Stimulated activated CD8-positive, alpha-beta memory T cell treated with anti-CD3 and anti-CD28 coated beads, Interleukin-4, amount 100 ng/mL, for 24 hours (primary cell): ENCODE measurements around the gene CFC1.
"Not testable (repeated sequence)": the region's sequence is repeated elsewhere in the genome, so short reads cannot be mapped to it uniquely, and the experiment has no call there.

ENCODE experiments used
- DNase-seq: peaks from one replicate; pipeline ENCODE4 v3.0.0-alpha.2; 2020; ENCODE audit warnings: low read depth

CFC1 gene

GRCh38 chr2:130582970-130583369, 16.4 kb downstream of the CFC1 start:
- DNase-seq, result not testable (repeated sequence)

DNA sequence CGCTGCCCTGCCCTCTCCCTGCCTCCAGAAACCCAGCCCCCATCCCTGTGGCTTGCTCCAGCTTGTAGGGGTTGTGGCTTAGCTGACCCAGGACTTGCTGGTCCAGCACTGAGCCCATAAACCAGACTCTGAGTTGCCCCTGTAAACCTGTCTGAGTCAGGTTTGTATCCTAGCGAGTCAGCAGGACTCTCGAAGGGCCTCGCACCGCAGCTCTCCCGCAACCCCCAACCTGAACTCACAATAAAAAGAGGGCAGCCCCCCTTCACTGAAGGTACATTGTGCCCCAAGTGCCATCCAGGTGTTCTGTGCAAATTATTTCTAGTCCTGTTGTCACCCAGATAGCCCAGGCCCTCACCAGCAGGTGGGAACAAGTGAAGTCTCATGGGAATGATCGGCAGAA, 17.9 kb downstream of the CFC1 start:
- DNase-seq, result not testable (repeated sequence)

GRCh38 chr2:130579121-130579520, 20.3 kb downstream of the CFC1 start:
- not testable (repeated sequence) for DNase-seq

DNA sequence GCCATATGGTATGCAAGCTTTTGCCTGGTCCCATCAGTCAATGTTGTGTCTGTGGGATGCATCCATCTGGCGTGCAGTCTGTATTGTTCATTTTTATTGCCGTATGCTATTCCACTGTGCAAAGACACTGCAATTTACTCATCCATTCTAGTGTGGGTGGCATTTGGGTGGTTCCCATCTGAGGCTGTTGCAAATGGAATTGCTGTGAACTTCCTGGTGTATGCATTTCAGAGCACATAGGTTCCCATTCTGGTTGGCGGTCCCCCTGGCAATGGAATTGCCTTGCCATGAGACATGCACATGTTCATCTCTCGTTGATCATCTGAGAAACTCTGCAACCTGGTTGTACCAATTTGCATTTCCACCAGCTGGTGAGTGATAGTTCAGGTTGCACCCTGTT, 21.8 kb downstream of the CFC1 start:
- DNase-seq, result not testable (repeated sequence)

GRCh38 chr2:130576209-130576784, 23.1 kb downstream of the CFC1 start:
- not testable (repeated sequence) for DNase-seq

DNA sequence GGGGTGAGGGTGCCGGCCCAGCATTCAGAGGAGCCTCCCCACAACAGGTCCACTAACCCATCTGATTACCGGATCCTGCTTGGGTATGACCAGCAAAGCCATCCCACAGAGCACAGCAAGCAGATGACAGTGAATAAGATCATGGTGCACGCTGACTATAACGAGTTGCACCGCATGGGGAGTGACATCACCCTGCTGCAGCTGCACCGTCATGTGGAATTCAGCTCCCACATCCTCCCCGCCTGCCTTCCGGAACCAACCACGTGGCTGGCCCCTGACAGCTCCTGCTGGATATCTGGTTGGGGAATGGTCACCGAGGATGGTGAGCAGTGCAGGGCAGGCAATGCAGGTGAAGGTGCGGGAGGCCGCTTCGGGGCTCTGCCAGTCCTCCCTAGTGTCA, 25.1 kb downstream of the CFC1 start:
- not testable (repeated sequence) for DNase-seq

GRCh38 chr2:130571929-130572328, 27.4 kb downstream of the CFC1 start:
- not testable (repeated sequence) for DNase-seq

DNA sequence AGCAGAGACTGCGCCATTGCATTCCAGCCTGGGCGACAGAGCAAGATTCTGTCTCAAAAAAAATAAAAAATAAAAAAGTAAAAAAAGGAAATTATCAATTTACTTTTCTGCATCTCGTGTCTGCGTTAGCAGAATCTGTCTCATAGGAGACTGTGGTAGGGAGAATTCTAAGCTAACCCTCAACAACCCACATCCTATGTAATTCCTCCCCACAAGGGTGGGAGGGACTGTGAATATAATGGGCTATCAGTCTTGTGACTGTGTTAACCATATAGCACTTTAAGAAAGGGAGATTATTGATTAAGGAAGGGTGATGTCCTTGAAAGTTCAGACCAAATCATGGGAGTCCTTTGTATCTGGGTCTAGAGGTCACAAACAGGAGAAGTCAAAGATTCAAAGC, 33.2 kb downstream of the CFC1 start:
- DNase-seq, result not testable (repeated sequence)

DNA sequence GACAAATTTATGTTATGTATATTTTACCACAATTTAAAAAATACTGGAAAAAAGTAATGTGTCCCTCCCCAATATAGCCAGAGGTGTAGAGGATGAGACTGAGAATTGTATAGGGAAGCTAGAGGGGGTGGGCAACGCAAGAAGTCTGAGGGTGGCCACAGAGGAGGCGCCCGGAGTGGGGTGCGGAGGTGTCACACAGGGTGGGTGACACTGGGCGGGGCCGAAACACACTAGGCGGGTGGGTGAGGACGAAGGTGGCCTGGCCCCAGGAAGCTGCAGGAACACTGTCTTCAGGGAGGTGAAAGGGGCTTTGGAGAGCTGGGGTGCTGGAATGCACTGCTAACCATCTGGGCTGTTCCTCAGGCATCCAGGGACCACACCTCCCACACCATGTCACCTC, 42.9 kb downstream of the CFC1 start:
- not testable (repeated sequence) for DNase-seq

GRCh38 chr2:130554178-130554577, 45.2 kb downstream of the CFC1 start:
- DNase-seq, result not testable (repeated sequence)

DNA sequence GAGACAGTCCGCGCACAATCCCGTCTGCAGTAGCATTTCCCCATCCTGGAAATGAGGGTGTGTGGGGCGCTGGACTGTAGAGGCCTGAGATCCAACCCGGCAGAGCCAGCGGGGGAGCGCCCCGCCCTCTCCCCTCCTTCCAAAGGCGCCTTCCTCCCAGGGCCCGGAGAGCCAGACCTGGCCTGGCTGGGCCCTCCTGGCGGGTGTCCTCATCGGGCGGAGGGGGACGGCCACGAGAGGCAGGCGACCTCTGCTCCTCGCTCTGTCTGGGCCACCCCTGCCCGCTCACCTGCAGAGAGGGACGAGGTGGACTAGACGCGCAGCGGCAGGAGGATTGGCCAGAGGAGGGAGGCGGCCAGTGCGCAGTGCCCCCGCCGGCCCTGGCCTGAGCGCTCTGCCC, 49.9 kb downstream of the CFC1 start:
- not testable (repeated sequence) for DNase-seq

DNA sequence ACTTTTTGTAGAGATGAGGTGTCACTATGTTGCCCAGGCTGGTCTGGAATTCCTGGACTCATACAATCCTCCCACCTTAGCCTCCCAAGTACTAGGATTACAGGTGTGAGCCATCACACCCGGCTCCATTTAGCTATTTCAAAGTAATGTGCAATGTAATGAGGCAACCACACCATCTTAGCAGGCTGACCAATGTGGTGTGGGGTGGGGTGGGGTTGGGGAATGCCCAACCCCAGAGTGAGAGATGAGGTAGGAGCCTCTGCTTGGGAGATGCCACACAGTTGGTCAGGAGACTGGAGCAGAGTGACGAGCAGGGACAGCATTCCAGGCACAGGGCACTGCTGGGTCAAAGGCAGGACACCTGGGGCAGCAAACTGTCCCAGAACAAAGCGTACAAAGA, 51.0 kb downstream of the CFC1 start:
- not testable (repeated sequence) for DNase-seq

GRCh38 chr2:130544978-130545377, 54.4 kb downstream of the CFC1 start:
- not testable (repeated sequence) for DNase-seq

DNA sequence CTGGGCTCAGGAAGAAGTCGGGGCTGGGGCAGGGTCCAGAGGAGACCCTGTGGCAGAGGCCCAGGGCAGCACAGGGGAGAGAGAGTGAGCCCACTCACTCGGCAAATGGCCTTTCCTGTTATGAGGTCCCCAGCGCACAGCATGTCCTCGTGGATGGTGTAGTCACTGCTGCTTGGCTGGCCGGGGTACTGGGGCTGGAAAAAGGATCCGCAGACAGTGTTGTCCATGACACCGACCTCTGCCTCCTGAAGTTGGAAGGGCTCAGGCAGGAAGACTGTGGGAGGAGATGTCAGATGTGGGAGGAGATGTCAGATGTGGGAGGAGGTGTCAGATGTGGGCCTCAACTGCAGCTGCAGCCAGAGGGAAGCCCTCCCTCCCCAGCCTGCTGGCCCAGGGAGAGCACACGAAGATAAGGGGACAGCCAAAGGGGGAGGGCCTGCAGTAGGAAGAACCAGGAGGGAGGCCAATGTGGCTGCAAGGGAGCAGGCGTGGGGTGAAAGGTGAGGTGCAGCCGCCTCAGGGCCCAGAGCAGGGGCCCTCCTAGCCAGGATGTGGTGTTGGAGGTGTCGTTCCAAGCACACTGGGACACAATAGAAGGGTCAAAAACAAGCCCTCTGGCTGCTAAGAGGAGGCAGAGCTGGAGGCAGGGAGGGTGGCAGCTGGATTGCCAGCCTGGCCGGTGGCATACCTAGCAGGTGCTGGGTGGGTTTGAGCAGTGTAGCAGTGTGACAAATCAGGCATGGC, 55.4 kb downstream of the CFC1 start:
- not testable (repeated sequence) for DNase-seq

GRCh38 chr2:130542789-130543188, 56.6 kb downstream of the CFC1 start:
- DNase-seq, result not testable (repeated sequence)
